Breast epithelium (tissue), 3 donors: ENCODE measurements around the gene CST1.

Experiments used
- CTCF ChIP-seq, 3 donors: fragments of 450-650 bp; IDR thresholded peaks; one replicate each; pipeline ENCODE4 v1.5.1; 2016 to 2017; ENCODE audit warnings: antibody characterized with exemption in 3 of 3, mild to moderate bottlenecking in 3 of 3, moderate library complexity in 3 of 3
- POLR2A ChIP-seq: fragments of 450-650 bp; IDR thresholded peaks from one replicate; pipeline ENCODE4 v1.6.1; 2016; ENCODE audit warnings: antibody characterized with exemption, mild to moderate bottlenecking, moderate library complexity

- no peak for TF ChIP-seq CTCF (IDR thresholded peaks at IDR 0.05)
- TF ChIP-seq POLR2A = no peak
These were observed 28.8 kb downstream of the CST1 start for GRCh38 chr20:23721962-23722361.
